MCF 10A (cell line): ENCODE results near the gene NTN1. TPM values are rescaled to one million over a fixed set of nuclear protein-coding genes. Genes with fewer than 3 reads are reported as not detected.

ENCODE experiments used
- BruUV-seq: library from RNA; stranded (reverse); fragments of 400-500 nt; replicated peaks from 2 replicates; lab custom pipeline; 2021; lab: Mats Ljungman, UMichigan
- CTCF ChIA-PET: fragments of 300-600 bp; sonication (Branson Sonifier 250); formaldehyde crosslinking; extraction: SDS; loops from one replicate; lab custom pipeline; 2021; ENCODE audit warnings: antibody characterized with exemption, inconsistent platforms; lab: Yijun Ruan, JAX
- POLR2A ChIA-PET: fragments of 300-600, 350-650 bp; sonication (Branson Sonifier 250); formaldehyde crosslinking; extraction: SDS; loops from one replicate; lab custom pipeline; 2020; ENCODE audit warnings: antibody characterized with exemption, inconsistent platforms; lab: Yijun Ruan, JAX
- DNase-seq: peaks from one replicate; pipeline ENCODE4 v3.0.0-alpha.2; 2018; ENCODE audit not compliant: unreplicated experiment
- H3K27ac Mint-ChIP-seq: one replicate; pipeline ENCODE4 v1.8.0; 2022; ENCODE audit warnings: mild to moderate bottlenecking, low read depth, mixed read lengths; ENCODE audit not compliant: unreplicated experiment
- H3K27me3 Mint-ChIP-seq: one replicate; pipeline ENCODE4 v1.8.0; 2022; ENCODE audit warnings: mixed read lengths; ENCODE audit not compliant: insufficient read depth, unreplicated experiment
- H3K36me3 Mint-ChIP-seq: one replicate; pipeline ENCODE4 v1.8.0; 2022; ENCODE audit warnings: mild to moderate bottlenecking, moderate library complexity, mixed read lengths; ENCODE audit not compliant: insufficient read depth, unreplicated experiment
- H3K4me1 Mint-ChIP-seq: one replicate; pipeline ENCODE4 v1.8.0; 2022; ENCODE audit warnings: mixed read lengths; ENCODE audit not compliant: insufficient read depth, unreplicated experiment
- H3K4me3 Mint-ChIP-seq: one replicate; pipeline ENCODE4 v1.8.0; 2022; ENCODE audit warnings: mild to moderate bottlenecking, moderate library complexity, mixed read lengths; ENCODE audit not compliant: unreplicated experiment
- H3K9me3 Mint-ChIP-seq: one replicate; pipeline ENCODE4 v1.8.0; 2022; ENCODE audit warnings: mixed read lengths; ENCODE audit not compliant: unreplicated experiment
- intact Hi-C: fragments of 100-400 bp; cut with micrococcal nuclease; formaldehyde crosslinking; loops from 2 replicates; pipeline ENCODE4 v1.14.1; 2022
- total RNA-seq: library from RNA; stranded (reverse); gene quantifications from 2 replicates; pipeline ENCODE4 v1.2.3, GENCODE V29; 2022
- TF ChIP-seq, protein P1 (sequence below): fragments of 200-600 bp; IDR thresholded peaks from one replicate; pipeline ENCODE4 v1.8.0; 2022; ENCODE audit warnings: antibody characterized with exemption, mild to moderate bottlenecking; ENCODE audit not compliant: unreplicated experiment

The NTN1 gene
- total RNA-seq, 1 experiment from 2014 or later, result 0.23 TPM

DNA sequence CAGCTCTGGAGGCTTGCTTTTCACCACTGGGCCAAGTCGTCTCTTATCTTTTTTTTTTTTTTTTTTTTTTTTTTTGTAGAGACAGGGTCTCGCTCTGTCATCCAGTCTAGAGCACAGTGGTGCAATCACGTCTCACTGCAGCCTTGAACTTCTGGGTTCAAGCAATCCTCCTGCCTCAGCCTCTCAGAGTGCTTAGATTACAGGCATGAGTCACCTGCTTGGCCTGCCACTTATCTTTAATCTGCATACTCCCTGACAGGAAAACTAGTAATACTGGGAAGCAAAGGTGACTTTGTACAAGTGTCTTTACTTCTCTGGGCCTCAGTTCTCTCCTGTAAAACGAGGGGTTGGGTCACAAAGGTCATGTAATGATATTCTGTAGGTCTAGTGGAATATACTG, 15.0 kb downstream of the NTN1 start:
- Mint-ChIP-seq H3K27me3 (no peaks in the 10 kb centered on the region), H3K4me1 (no peaks in the 10 kb centered on the region), H3K36me3 (peaks cover 10% of the 10 kb centered on the region), H3K4me3 (no peak overlapping the region), H3K9me3 (peaks cover 8% of the 10 kb centered on the region), H3K27ac (no peak overlapping the region)
- intact Hi-C loops, result no loop called here
- BruUV-seq, result no TSS peak
- TF ChIP-seq, protein P1, sequence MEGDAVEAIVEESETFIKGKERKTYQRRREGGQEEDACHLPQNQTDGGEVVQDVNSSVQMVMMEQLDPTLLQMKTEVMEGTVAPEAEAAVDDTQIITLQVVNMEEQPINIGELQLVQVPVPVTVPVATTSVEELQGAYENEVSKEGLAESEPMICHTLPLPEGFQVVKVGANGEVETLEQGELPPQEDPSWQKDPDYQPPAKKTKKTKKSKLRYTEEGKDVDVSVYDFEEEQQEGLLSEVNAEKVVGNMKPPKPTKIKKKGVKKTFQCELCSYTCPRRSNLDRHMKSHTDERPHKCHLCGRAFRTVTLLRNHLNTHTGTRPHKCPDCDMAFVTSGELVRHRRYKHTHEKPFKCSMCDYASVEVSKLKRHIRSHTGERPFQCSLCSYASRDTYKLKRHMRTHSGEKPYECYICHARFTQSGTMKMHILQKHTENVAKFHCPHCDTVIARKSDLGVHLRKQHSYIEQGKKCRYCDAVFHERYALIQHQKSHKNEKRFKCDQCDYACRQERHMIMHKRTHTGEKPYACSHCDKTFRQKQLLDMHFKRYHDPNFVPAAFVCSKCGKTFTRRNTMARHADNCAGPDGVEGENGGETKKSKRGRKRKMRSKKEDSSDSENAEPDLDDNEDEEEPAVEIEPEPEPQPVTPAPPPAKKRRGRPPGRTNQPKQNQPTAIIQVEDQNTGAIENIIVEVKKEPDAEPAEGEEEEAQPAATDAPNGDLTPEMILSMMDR, result no peak
- no peak for DNase-seq
- ChIA-PET CTCF (no interaction called here), POLR2A (no interaction called here)

DNA sequence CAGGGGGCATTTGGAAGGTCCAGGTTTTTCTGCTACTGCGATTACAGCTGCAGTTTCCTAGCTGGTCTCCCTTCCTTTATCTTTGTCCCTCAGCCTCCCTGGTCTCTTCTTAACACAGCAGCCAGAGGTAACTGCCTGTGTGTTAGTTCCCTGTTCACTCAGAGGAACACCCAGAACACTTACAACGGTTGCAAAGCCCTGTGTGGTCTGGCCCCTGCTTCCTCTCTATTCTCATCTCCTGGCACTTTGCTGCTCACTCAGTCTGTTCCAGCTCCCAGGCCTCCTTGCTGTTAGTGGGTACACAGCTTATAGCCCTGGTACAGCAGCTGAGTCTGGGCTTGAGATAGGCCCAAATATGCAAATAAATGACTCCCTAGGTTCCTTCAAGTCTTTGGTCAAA, 16.4 kb downstream of the NTN1 start:
- peaks cover 8% of the 10 kb centered on the region for H3K9me3 Mint-ChIP-seq
- intact Hi-C loops, result no loop called here
- H3K27me3 Mint-ChIP-seq, result no peaks in the 10 kb centered on the region
- H3K4me1 Mint-ChIP-seq, result no peaks in the 10 kb centered on the region
- H3K4me3 Mint-ChIP-seq, result no peak overlapping the region
- BruUV-seq, result no TSS peak
- POLR2A ChIA-PET, result no interaction called here
- H3K27ac Mint-ChIP-seq, result no peak overlapping the region
- TF ChIP-seq, protein P1, result no peak
- no peak for DNase-seq
- H3K36me3 Mint-ChIP-seq, result peaks cover 10% of the 10 kb centered on the region
- CTCF ChIA-PET, result interaction anchor here (1.0 kb wide), 1 partner anchor 470 kb away, joined by 3 read pairs; no protein-coding TSS in a partner anchor

DNA sequence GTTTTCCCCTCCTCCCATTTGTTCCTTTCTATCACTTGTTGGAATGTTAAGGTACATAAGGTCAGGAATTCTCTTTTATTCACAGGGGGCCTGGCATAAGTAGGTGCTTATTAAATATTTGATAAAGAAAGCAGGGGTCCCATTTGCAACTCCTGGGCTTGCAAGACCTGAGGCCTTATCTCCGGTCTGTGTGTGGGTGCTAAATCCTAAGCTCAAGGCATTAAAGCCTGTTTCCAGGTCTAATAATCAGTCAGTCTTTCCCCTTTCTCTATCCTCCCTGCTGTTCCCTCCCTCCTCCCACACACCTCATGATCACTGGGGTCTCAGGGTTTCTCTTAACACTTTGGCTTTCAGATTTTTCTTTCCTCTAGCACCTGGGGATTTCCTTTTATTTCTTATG, 17.1 kb downstream of the NTN1 start:
- POLR2A ChIA-PET, result no interaction called here
- intact Hi-C loops, result no loop called here

DNA sequence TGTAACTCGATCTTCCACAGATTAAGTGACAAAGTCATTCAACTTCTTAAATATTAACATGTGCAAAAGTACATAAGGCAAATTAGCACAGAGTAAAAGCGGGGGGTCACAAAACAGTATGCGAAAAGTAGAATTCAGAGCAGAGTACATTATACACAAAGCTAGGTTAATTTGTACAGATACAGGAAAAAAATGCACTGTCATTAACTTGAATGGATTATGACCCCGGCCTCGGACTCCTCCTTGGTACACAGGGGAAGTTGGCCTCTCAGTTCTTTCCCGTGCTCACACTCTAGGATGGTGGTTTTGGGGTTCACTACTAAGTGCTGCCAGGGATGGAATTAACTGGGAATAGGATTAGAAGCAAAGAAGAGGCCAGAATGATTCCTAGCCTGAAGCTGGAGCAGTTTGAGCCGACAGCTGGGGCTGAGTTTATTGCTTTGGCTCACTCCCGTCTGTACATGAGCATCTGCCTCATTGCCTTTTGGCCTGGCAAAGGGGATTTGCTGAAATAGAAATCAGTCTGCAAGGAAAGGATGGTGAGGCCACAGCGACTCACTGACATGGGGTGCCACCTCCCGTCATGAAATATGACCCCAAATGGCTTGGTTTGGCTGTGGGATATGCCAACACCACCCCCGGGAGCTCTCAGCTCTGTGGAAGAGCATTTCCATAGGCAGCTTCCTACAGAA, 23.6 kb downstream of the NTN1 start:
- TF ChIP-seq, protein P1, result no peak
- Mint-ChIP-seq H3K27me3 (no peaks in the 10 kb centered on the region), H3K36me3 (no peaks in the 10 kb centered on the region), H3K4me1 (no peaks in the 10 kb centered on the region), H3K27ac (no peak overlapping the region), H3K4me3 (no peak overlapping the region), H3K9me3 (no peaks in the 10 kb centered on the region)
- DNase-seq, result no peak
- ChIA-PET CTCF (interaction anchor here (0.6 to 1.3 kb wide), 2 partner anchors 28 to 47 kb away, joined by 3 read pairs; no protein-coding TSS in a partner anchor), POLR2A (no interaction called here)
- intact Hi-C loops, result no loop called here
- no TSS peak for BruUV-seq

More for the DNA sequence above, 17.1 kb downstream of the NTN1 start:
- no peak for DNase-seq
- Mint-ChIP-seq H3K4me3 (no peak overlapping the region), H3K9me3 (peaks cover 8% of the 10 kb centered on the region), H3K4me1 (no peaks in the 10 kb centered on the region), H3K27me3 (no peaks in the 10 kb centered on the region), H3K36me3 (peaks cover 10% of the 10 kb centered on the region), H3K27ac (no peak overlapping the region)
- TF ChIP-seq, protein P1, result no peak
- CTCF ChIA-PET, result interaction anchor here (0.7 kb wide), 1 partner anchor 34 kb away, joined by 3 read pairs; no protein-coding TSS in a partner anchor
- BruUV-seq, result no TSS peak
